Fibroblast of lung (primary cell): ENCODE data around the gene CYTL1.

Experiments used
- EZH2 ChIP-seq: IDR thresholded peaks from 2 replicates; pipeline ENCODE4 v1.5.1; 2012; ENCODE audit warnings: low read length, control low read depth, mild to moderate bottlenecking; ENCODE audit errors: missing control alignments
- TF ChIP-seq, protein P1 (sequence below), 2 donors: IDR thresholded peaks in 1 of 2; conservative IDR thresholded peaks in 1 of 2; 1 replicate in 1 of 2; 2 replicates in 1 of 2; pipeline ENCODE4 v1.5.1; 2011 to 2012; ENCODE audit warnings: low read length in 2 of 2, control low read depth in 1 of 2, inconsistent platforms in 1 of 2, low read depth in 1 of 2, mild to moderate bottlenecking in 1 of 2

DNA sequence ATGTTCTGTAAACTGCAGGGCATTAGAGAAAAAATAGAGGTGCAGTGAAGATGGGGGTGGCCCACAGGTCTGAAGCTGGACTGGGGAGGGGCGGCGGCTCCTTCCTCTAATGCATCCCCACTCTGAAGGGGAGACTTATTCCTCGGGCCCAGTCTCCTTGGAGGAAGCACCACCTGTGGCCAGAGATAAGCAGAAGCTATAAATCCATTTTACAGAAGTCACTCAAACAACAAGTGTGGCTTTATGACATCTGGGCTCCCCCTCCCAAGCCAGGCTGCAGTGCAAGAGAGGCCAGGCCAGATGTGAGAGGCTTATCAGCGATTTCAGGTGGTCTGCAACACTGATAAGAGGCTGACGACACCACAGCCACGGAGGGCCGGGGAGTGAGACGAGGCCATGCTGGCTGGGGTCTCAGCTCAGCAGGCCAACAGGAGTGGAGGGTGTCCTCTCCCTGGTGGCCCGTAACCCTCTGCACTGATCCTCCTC, 15.8 kb downstream of the CYTL1 start:
- TF ChIP-seq, protein P1, sequence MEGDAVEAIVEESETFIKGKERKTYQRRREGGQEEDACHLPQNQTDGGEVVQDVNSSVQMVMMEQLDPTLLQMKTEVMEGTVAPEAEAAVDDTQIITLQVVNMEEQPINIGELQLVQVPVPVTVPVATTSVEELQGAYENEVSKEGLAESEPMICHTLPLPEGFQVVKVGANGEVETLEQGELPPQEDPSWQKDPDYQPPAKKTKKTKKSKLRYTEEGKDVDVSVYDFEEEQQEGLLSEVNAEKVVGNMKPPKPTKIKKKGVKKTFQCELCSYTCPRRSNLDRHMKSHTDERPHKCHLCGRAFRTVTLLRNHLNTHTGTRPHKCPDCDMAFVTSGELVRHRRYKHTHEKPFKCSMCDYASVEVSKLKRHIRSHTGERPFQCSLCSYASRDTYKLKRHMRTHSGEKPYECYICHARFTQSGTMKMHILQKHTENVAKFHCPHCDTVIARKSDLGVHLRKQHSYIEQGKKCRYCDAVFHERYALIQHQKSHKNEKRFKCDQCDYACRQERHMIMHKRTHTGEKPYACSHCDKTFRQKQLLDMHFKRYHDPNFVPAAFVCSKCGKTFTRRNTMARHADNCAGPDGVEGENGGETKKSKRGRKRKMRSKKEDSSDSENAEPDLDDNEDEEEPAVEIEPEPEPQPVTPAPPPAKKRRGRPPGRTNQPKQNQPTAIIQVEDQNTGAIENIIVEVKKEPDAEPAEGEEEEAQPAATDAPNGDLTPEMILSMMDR (conservative IDR thresholded peaks at IDR 0.05 in 1 of 2, IDR thresholded peaks at IDR 0.05 in 1 of 2; ENCODE audit: low read depth in 1 of 2, low read length in 2 of 2): no peak
- TF ChIP-seq EZH2: no peak
